Measurements from ENCODE around the gene NTF3.

DNA sequence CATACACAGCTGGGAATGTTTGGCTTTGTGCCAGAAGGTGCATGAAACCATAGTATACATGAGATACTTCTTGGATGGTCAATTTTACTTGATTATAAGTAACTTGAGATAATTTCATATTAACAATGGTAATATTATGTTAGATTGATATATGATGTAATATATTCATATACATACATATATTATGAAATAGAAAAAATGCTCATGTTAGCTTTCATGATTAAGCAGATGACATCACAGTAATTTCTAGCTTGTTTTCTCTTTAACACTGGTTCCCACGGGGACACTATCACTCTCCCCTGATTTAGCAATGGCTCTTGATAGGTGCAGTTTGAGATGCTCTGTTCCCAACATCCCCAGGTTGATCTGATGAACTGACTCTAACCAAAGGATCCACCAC lies 35.4 kb upstream of the NTF3 start:
- no peak for TF ChIP-seq CTCF (IDR thresholded peaks at IDR 0.05)
- no peak for TF ChIP-seq ZFX (IDR thresholded peaks at IDR 0.05; ENCODE audit: borderline replicate concordance)

All from 22Rv1 (cell line).